Trophoblast cell (in vitro differentiated cells and primary cell): ENCODE measurements around the gene SND1.

Source experiments
- DNase-seq, 2 donors: peaks; one replicate each; pipeline ENCODE4 v3.0.0-alpha.2; 2016
- H2AFZ ChIP-seq: 2 replicates; pipeline ENCODE4 v1.6.1; 2013; ENCODE audit warnings: low read length, moderate library complexity, mild to moderate bottlenecking; ENCODE audit not compliant: insufficient read depth, poor library complexity
- H2AK5ac ChIP-seq: 2 replicates; pipeline ENCODE4 v1.6.1; 2013; ENCODE audit warnings: mild to moderate bottlenecking, low read length
- H2BK120ac ChIP-seq: 2 replicates; pipeline ENCODE4 v1.6.1; 2013; ENCODE audit warnings: low read length, mild to moderate bottlenecking, moderate library complexity; ENCODE audit not compliant: insufficient read depth, poor library complexity
- H2BK12ac ChIP-seq: 2 replicates; pipeline ENCODE4 v1.6.1; 2013; ENCODE audit warnings: mild to moderate bottlenecking, low read length, moderate library complexity
- H2BK5ac ChIP-seq: 2 replicates; pipeline ENCODE4 v1.6.1; 2013; ENCODE audit warnings: low read length, low read depth, moderate library complexity, mild to moderate bottlenecking; ENCODE audit not compliant: poor library complexity
- H3K14ac ChIP-seq: 2 replicates; pipeline ENCODE4 v1.6.1; 2013; ENCODE audit warnings: mild to moderate bottlenecking, low read length
- H3K18ac ChIP-seq: 2 replicates; pipeline ENCODE4 v1.6.1; 2013; ENCODE audit warnings: mild to moderate bottlenecking, low read length
- H3K23ac ChIP-seq: 2 replicates; pipeline ENCODE4 v1.6.1; 2013; ENCODE audit warnings: low read length
- H3K27ac ChIP-seq: 2 replicates; pipeline ENCODE4 v1.5.1; 2013; ENCODE audit warnings: low read depth, mild to moderate bottlenecking, inconsistent platforms, low read length, moderate library complexity
- H3K27me3 ChIP-seq: 2 replicates; pipeline ENCODE4 v1.6.1; 2013; ENCODE audit warnings: inconsistent platforms, mild to moderate bottlenecking, low read length, moderate library complexity; ENCODE audit not compliant: insufficient read depth
- H3K36me3 ChIP-seq, 2 experiments: 1 replicate in 1 of 2; 2 replicates in 1 of 2; pipeline ENCODE4 v1.6.1; 2013; ENCODE audit warnings: low read length in 2 of 2, mild to moderate bottlenecking in 2 of 2, moderate library complexity in 1 of 2; ENCODE audit not compliant: insufficient read depth in 2 of 2, control insufficient read depth in 1 of 2
- H3K4ac ChIP-seq: 2 replicates; pipeline ENCODE4 v1.6.1; 2013; ENCODE audit warnings: low read depth, mild to moderate bottlenecking, low read length, moderate library complexity
- H3K4me1 ChIP-seq, 2 experiments: 1 replicate in 1 of 2; 2 replicates in 1 of 2; pipeline ENCODE4 v1.6.1; 2013; ENCODE audit warnings: low read length in 2 of 2, mild to moderate bottlenecking in 2 of 2, moderate library complexity in 1 of 2; ENCODE audit not compliant: insufficient read depth in 2 of 2, control insufficient read depth in 1 of 2
- H3K4me2 ChIP-seq: 2 replicates; pipeline ENCODE4 v1.6.1; 2013; ENCODE audit warnings: inconsistent platforms, mild to moderate bottlenecking, low read length, moderate library complexity
- H3K4me3 ChIP-seq: 2 replicates; pipeline ENCODE4 v1.5.1; 2013; ENCODE audit warnings: mild to moderate bottlenecking, low read depth, low read length, inconsistent platforms
- H3K79me1 ChIP-seq: one replicate; pipeline ENCODE4 v1.6.1; 2013; ENCODE audit warnings: low read length
- H3K79me2 ChIP-seq: 2 replicates; pipeline ENCODE4 v1.6.1; 2013; ENCODE audit warnings: low read length, mild to moderate bottlenecking; ENCODE audit not compliant: control insufficient read depth, insufficient read depth, poor library complexity
- H3K9ac ChIP-seq: 2 replicates; pipeline ENCODE4 v1.6.1; 2013; ENCODE audit warnings: mild to moderate bottlenecking, low read length
- H3K9me3 ChIP-seq: 2 replicates; pipeline ENCODE4 v1.6.1; 2013; ENCODE audit warnings: low read depth, mild to moderate bottlenecking, control low read depth, inconsistent platforms, low read length; ENCODE audit not compliant: insufficient read depth
- H4K12ac ChIP-seq: 2 replicates; pipeline ENCODE4 v1.6.1; 2013; ENCODE audit warnings: low read depth, mild to moderate bottlenecking, low read length, moderate library complexity
- H4K8ac ChIP-seq: 2 replicates; pipeline ENCODE4 v1.6.1; 2013; ENCODE audit warnings: low read depth, mild to moderate bottlenecking, low read length, moderate library complexity
- H4K91ac ChIP-seq: one replicate; pipeline ENCODE4 v1.6.1; 2013; ENCODE audit warnings: low read depth, mild to moderate bottlenecking, low read length, moderate library complexity
- WGBS: extraction: QIAGEN DNeasy Blood & Tissue Kit; methylation state at CpG from one replicate; pipeline ENCODE4 v1.1.7; 2013; ENCODE audit warnings: missing lambda C conversion rate; ENCODE audit not compliant: insufficient read length, insufficient coverage; ENCODE audit errors: extremely low coverage; 5-methylcytosine and 5-hydroxymethylcytosine counted together

Gene SND1

DNA sequence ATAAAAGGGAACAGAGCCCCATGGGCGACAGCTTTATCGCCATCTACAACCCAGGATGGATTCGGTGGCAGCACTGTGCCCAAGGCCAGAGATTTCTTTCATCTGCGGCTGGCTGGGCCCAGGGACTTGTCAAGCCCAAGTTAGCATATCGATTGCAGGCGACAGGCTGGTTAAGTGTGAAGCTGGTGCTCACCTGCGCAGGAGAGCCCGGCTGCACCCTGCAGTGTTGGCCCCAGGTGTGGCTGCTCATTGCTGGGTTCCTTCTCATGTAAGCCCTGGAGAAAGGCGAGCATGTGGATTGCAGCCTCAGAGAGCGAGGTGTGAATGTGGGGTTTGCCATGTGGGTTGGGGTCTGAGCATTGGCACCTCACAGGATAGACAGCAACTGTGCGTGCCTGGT, 419.8 kb downstream of the SND1 start:
- Histone ChIP-seq H2AK5ac (no peak overlapping the region), H3K27me3 (no peaks in the 10 kb centered on the region), H3K4ac (no peak overlapping the region), H3K14ac (no peak overlapping the region), H2AFZ (no peak overlapping the region), H2BK5ac (no peak overlapping the region), H3K9ac (no peak overlapping the region), H3K23ac (no peak overlapping the region), H3K4me3 (no peak overlapping the region), H3K79me1 (no peaks in the 10 kb centered on the region), H3K4me1 (no peaks in the 10 kb centered on the region), H3K36me3 (peaks cover 20 to 31% of the 10 kb centered on the region in 2 experiments), H3K18ac (no peak overlapping the region), H4K91ac (no peak overlapping the region), H2BK120ac (no peak overlapping the region), H4K8ac (no peak overlapping the region), H3K9me3 (no peaks in the 10 kb centered on the region), H3K27ac (no peak overlapping the region), H3K4me2 (no peak overlapping the region), H2BK12ac (no peak overlapping the region), H4K12ac (no peak overlapping the region), H3K79me2 (no peaks in the 10 kb centered on the region)
- no peak for DNase-seq
- no CpG with 5 or more reads among the region's 11 CpGs for WGBS

- no peak overlapping the region for H2BK120ac ChIP-seq
- no peak overlapping the region for H3K18ac ChIP-seq
- H3K23ac ChIP-seq = no peak overlapping the region
- H3K36me3 ChIP-seq = peaks cover 38 to 47% of the 10 kb centered on the region in 2 experiments
- H2AK5ac ChIP-seq = no peak overlapping the region
- no peak for DNase-seq
- peaks cover 2% of the 10 kb centered on the region for H3K9me3 ChIP-seq
- H2AFZ ChIP-seq = no peak overlapping the region
- no peak overlapping the region for H2BK12ac ChIP-seq
- H3K27me3 ChIP-seq = no peaks in the 10 kb centered on the region
- no peak overlapping the region for H3K4me2 ChIP-seq
- no peak overlapping the region for H3K4me3 ChIP-seq
- WGBS = no CpG with 5 or more reads among the region's 15 CpGs
- H3K9ac ChIP-seq = peak overlapping the region; percentile 33
- H4K12ac ChIP-seq = no peak overlapping the region
- H4K91ac ChIP-seq = no peak overlapping the region
- H4K8ac ChIP-seq = no peak overlapping the region
- no peak overlapping the region for H3K27ac ChIP-seq
- no peak overlapping the region for H3K4ac ChIP-seq
- no peak overlapping the region for H3K14ac ChIP-seq
- no peaks in the 10 kb centered on the region for H3K79me2 ChIP-seq
- H3K79me1 ChIP-seq = no peaks in the 10 kb centered on the region
- no peak overlapping the region for H2BK5ac ChIP-seq
- no peaks in the 10 kb centered on the region for H3K4me1 ChIP-seq
Observed at GRCh38 chr7:128073671-128074310, 421.8 kb downstream of the SND1 start.

DNA sequence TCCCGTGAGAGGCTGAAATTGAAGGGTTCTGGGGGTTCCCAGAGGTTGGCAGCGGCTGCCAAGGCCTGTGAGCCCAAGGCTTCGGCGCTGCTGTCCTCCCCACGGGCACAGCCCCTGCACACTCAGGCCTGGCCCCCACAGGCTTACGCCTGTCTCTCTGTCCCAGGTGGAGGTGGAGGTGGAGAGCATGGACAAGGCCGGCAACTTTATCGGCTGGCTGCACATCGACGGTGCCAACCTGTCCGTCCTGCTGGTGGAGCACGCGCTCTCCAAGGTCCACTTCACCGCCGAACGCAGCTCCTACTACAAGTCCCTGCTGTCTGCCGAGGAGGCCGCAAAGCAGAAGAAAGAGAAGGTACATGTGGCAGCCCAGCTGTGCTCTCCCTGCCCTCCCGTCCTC, 422.3 kb downstream of the SND1 start:
- no peaks in the 10 kb centered on the region for H3K27me3 ChIP-seq
- H3K9ac ChIP-seq = no peak overlapping the region
- no peak overlapping the region for H2BK5ac ChIP-seq
- H3K18ac ChIP-seq = no peak overlapping the region
- H3K36me3 ChIP-seq = peaks cover 42 to 49% of the 10 kb centered on the region in 2 experiments
- H4K12ac ChIP-seq = no peak overlapping the region
- no peak overlapping the region for H3K23ac ChIP-seq
- WGBS = no CpG with 5 or more reads among the region's 19 CpGs
- no peak overlapping the region for H2BK120ac ChIP-seq
- DNase-seq = no peak
- H3K9me3 ChIP-seq = peaks cover 4% of the 10 kb centered on the region
- H3K79me1 ChIP-seq = no peaks in the 10 kb centered on the region
- H3K14ac ChIP-seq = no peak overlapping the region
- H4K8ac ChIP-seq = no peak overlapping the region
- H3K4me3 ChIP-seq = no peak overlapping the region
- no peak overlapping the region for H2AFZ ChIP-seq
- H4K91ac ChIP-seq = no peak overlapping the region
- H3K4me1 ChIP-seq = no peaks in the 10 kb centered on the region
- no peak overlapping the region for H2AK5ac ChIP-seq
- H3K27ac ChIP-seq = no peak overlapping the region
- no peak overlapping the region for H2BK12ac ChIP-seq
- H3K4me2 ChIP-seq = no peak overlapping the region
- no peak overlapping the region for H3K4ac ChIP-seq
- no peaks in the 10 kb centered on the region for H3K79me2 ChIP-seq

DNA sequence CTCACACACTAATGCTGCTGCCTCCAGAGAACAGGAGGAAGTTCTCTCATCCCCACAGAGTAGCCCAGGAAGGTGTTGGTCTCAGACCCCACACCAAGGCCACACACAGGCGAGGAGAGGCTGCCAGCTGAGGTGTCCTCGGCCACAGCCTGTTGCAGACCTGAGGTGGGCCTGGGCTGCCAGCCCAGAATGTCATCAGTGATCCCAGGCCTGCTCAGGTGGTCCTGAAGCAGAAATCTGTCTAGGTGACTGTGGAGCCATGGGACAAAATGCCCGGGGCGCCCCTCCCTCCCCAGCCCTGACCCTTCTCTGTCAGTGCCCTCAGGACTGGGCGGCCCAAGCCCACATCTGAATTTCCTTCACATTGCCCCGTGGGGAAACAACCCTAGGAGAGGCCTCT, 422.7 kb downstream of the SND1 start:
- H3K9me3 ChIP-seq = peaks cover 4% of the 10 kb centered on the region
- H4K12ac ChIP-seq = no peak overlapping the region
- H3K4me2 ChIP-seq = no peak overlapping the region
- WGBS = no CpG with 5 or more reads among the region's 6 CpGs
- H3K9ac ChIP-seq = no peak overlapping the region
- no peaks in the 10 kb centered on the region for H3K79me1 ChIP-seq
- no peak overlapping the region for H3K23ac ChIP-seq
- H3K18ac ChIP-seq = no peak overlapping the region
- H2AFZ ChIP-seq = no peak overlapping the region
- no peak overlapping the region for H4K91ac ChIP-seq
- H3K4ac ChIP-seq = no peak overlapping the region
- no peak overlapping the region for H2BK120ac ChIP-seq
- no peak overlapping the region for H3K27ac ChIP-seq
- no peaks in the 10 kb centered on the region for H3K4me1 ChIP-seq
- H2AK5ac ChIP-seq = no peak overlapping the region
- H2BK12ac ChIP-seq = no peak overlapping the region
- H4K8ac ChIP-seq = no peak overlapping the region
- no peak overlapping the region for H3K4me3 ChIP-seq
- no peak overlapping the region for H2BK5ac ChIP-seq
- no peaks in the 10 kb centered on the region for H3K27me3 ChIP-seq
- no peak overlapping the region for H3K14ac ChIP-seq
- H3K36me3 ChIP-seq = peaks cover 44 to 49% of the 10 kb centered on the region in 2 experiments
- DNase-seq = no peak
- H3K79me2 ChIP-seq = no peaks in the 10 kb centered on the region
